Measurements from ENCODE around the gene SLC35F5. TPM values are rescaled to one million over a fixed set of nuclear protein-coding genes. Genes with fewer than 3 reads are reported as not detected.
"Not testable (repeated sequence)": the region's sequence is repeated elsewhere in the genome, so short reads cannot be mapped to it uniquely, and the experiment has no call there.

Gene SLC35F5
- total and polyA plus RNA-seq, 2 donors = 29.0 to 32.4 TPM

DNA sequence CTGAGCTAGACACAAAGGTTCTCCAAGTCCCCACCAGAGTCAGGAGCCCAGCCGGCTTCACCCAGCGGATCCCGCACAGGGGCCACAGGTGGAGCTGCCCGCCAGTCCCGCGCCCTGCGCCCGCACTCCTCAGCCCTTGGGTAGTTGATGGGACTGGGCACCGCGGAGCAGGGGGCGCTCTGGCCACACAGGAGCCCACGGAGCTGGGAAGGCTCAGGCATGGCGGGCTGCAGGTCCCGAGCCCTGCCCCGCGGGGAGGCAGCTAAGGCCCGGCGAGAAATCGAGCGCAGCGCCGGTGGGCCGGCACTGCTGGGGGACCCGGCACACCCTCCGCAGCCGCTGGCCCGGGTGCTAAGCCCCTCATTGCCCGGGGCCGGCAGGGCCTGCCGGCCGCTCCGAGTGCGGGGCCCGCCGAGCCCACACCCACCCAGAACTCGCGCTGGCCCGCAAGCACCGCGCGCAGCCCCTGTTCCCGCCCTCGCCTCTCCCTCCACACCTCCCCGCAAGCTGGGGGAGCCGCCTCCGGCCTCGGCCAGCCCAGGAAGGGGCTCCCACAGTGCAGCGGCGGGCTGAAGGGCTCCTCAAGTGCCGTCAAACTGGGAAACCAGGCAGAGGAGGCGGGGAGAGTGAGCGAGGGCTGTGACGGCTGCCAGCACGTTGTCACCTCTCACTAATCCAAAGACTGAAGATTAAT lies 52.0 kb downstream of the SLC35F5 start:
- not testable (repeated sequence) for H3K36me3 ChIP-seq (ENCODE audit: control insufficient read depth in 2 of 2, insufficient read depth in 2 of 2, low read length in 1 of 2); H3K4me1 ChIP-seq (ENCODE audit: control insufficient read depth in 2 of 2, insufficient read depth in 2 of 2, low read length in 2 of 2); DNase-seq (ENCODE audit: low read depth in 6 of 9, low spot score in 9 of 9); H3K4me3 ChIP-seq (ENCODE audit: low read length in 2 of 2); H3K9me3 ChIP-seq (ENCODE audit: control insufficient read depth in 2 of 2, insufficient read depth in 1 of 2, low read length in 1 of 2); H3K27ac ChIP-seq (ENCODE audit: low read depth in 1 of 2, low read length in 1 of 2); H3K27me3 ChIP-seq (ENCODE audit: control insufficient read depth in 2 of 2, insufficient read depth in 1 of 2, low read length in 1 of 2)
- WGBS = 94% methylated on average over 49 of the region's 54 CpGs

DNA sequence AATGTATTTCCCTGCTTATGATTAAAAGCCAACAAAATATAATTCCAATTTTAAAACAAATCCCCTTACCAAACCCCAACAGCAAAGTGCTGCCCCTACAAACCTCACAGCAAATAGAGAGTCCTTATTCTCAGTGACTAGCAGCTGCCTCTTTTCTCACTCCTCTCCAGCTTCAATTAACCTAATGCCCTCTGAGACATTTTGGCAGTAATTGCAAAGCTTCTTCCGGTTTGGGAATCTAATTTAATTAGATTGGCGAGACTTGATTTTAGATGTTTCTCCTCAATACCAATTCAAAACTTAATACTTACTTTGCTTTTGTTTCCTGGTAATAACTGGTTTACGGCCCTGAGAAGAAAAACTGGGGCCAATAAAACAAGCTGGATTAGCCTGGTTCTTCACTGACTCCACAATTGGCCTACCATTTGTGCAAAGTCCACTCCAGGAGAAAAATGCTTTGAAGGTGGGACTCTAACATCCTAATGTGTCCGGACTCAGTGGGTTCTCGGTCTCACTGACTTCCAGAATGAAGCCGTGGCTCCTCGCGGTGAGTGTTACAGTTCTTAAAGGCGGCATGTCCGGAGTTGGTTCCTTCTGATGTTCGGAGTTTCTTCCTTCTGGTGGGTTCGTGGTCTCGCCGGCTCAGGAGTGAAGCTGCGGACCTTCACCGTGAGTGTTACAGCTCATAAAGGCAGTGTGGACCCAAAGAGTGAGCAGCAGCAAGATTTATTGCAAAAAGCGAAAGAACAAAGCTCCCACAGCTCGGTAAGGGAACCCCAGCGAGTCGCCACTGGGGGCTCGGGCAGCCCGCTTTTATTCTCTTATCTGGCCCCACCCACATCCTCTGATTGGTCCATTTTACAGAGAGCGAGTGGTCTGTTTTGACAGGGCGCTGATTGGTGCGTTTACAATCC lies 52.8 kb downstream of the SLC35F5 start:
- H3K9me3 ChIP-seq (ENCODE audit: control insufficient read depth in 2 of 2, insufficient read depth in 1 of 2, low read length in 1 of 2) = no peaks in the 10 kb centered on the region
- H3K27ac ChIP-seq (ENCODE audit: low read depth in 1 of 2, low read length in 1 of 2) = no peak overlapping the region
- peaks cover 2 to 7% of the 10 kb centered on the region in 2 donors for H3K4me1 ChIP-seq (ENCODE audit: control insufficient read depth in 2 of 2, insufficient read depth in 2 of 2, low read length in 2 of 2)
- H3K27me3 ChIP-seq (ENCODE audit: control insufficient read depth in 2 of 2, insufficient read depth in 1 of 2, low read length in 1 of 2) = no peaks in the 10 kb centered on the region
- DNase-seq (ENCODE audit: low read depth in 6 of 9, low spot score in 9 of 9) = no peak
- H3K4me3 ChIP-seq (ENCODE audit: low read length in 2 of 2) = no peak overlapping the region
- 97% methylated on average over 25 of the region's 25 CpGs for WGBS
- peaks cover 0 to 4% of the 10 kb centered on the region in 2 donors for H3K36me3 ChIP-seq (ENCODE audit: control insufficient read depth in 2 of 2, insufficient read depth in 2 of 2, low read length in 1 of 2)

DNA sequence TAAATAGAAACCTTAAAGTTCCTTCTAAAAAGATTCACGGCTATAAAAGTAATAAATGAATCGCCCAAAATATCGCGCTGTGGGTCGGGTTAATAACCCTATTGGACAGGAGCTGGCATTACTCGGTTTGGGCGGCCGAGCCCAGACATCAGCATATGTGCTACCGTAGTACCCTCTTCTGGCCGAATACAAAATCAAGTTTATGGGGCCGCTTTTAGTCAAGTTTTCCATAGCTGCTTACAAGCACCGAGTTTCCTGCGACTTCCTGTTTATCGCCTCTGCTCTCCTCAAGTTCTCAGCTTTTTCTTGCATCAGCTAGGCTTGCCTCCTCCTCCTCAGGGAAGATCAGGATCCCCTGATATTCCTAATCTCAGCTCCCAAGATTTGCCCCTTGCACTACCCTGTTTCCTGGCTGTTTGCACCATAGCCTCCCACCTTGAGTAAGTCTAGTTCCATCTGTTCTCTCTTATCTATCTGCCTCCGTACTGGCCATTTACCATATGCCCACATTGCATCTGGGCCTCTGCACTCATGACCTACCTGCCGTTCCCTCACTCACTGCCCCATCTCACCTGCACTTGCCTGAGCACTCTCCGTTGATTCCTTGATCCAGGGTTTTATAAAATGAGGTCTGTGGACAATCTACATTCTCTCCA lies 56.1 kb downstream of the SLC35F5 start:
- Histone ChIP-seq H3K9me3 (ENCODE audit: control insufficient read depth in 2 of 2, insufficient read depth in 1 of 2, low read length in 1 of 2) (no peaks in the 10 kb centered on the region), H3K4me3 (ENCODE audit: low read length in 2 of 2) (no peak overlapping the region), H3K36me3 (ENCODE audit: control insufficient read depth in 2 of 2, insufficient read depth in 2 of 2, low read length in 1 of 2) (peaks cover 0 to 4% of the 10 kb centered on the region in 2 donors), H3K27ac (ENCODE audit: low read depth in 1 of 2, low read length in 1 of 2) (no peak overlapping the region), H3K4me1 (ENCODE audit: control insufficient read depth in 2 of 2, insufficient read depth in 2 of 2, low read length in 2 of 2) (peaks cover 2 to 7% of the 10 kb centered on the region in 2 donors), H3K27me3 (ENCODE audit: control insufficient read depth in 2 of 2, insufficient read depth in 1 of 2, low read length in 1 of 2) (no peaks in the 10 kb centered on the region)
- 28% methylated on average over 17 of the region's 17 CpGs for whole genome bisulfite sequencing
- peak in 7 of 9 donors; percentile 26 to 68 (median 31) for DNase-seq (ENCODE audit: low read depth in 6 of 9, low spot score in 9 of 9)

DNA sequence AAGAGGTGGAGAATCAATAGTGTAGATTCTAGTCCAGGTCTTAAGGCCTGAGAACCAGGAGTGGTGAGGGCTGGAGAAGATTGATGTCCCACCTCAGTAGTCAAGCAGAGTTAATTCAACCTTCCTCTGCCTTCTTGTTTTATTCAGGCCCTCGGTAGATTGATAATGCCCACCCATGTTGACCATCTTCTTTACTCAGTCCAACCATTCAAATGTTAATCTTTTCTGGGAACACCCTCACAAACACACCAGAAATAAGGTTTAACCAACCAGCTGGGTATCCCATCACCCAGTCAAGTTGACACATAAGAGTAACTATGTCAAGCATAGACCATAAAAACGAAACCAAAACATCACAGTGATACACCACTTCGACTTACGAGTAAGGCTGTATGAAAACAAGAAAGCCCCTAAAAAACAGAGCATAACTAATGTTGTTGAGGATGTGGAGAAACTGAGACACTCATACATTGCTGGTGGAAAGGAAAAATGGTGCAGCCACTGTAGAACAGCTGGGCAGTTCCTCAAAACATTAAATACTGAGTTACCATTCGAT lies 57.5 kb downstream of the SLC35F5 start:
- Histone ChIP-seq H3K27me3 (ENCODE audit: control insufficient read depth in 2 of 2, insufficient read depth in 1 of 2, low read length in 1 of 2) (no peaks in the 10 kb centered on the region), H3K9me3 (ENCODE audit: control insufficient read depth in 2 of 2, insufficient read depth in 1 of 2, low read length in 1 of 2) (no peaks in the 10 kb centered on the region), H3K4me3 (ENCODE audit: low read length in 2 of 2) (no peak overlapping the region), H3K27ac (ENCODE audit: low read depth in 1 of 2, low read length in 1 of 2) (no peak overlapping the region), H3K4me1 (ENCODE audit: control insufficient read depth in 2 of 2, insufficient read depth in 2 of 2, low read length in 2 of 2) (peaks cover 11 to 13% of the 10 kb centered on the region in 2 donors), H3K36me3 (ENCODE audit: control insufficient read depth in 2 of 2, insufficient read depth in 2 of 2, low read length in 1 of 2) (no peaks in the 10 kb centered on the region)
- WGBS = 96% methylated on average over 5 of the region's 5 CpGs
- DNase-seq (ENCODE audit: low read depth in 6 of 9, low spot score in 9 of 9) = no peak

DNA sequence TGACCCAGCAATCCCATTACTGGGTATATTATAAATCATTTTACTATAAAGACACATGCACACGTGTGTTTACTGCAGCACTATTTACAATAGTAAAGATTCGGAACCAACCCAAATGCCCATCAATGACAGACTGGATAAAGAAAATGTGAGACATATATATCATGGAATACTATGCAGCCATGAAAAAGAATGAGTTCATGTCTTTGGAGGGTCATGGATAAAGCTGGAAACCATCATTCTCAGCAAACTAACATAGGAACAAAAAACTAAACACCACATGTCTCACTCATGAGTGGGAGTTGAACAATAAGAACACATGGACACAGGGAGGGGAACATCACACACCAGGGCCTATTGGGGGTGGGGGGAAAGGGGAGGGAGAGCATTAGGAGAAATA lies 58.2 kb downstream of the SLC35F5 start:
- peaks cover 15 to 20% of the 10 kb centered on the region in 2 donors for H3K4me1 ChIP-seq (ENCODE audit: control insufficient read depth in 2 of 2, insufficient read depth in 2 of 2, low read length in 2 of 2)
- H3K36me3 ChIP-seq (ENCODE audit: control insufficient read depth in 2 of 2, insufficient read depth in 2 of 2, low read length in 1 of 2); DNase-seq (ENCODE audit: low read depth in 6 of 9, low spot score in 9 of 9); H3K9me3 ChIP-seq (ENCODE audit: control insufficient read depth in 2 of 2, insufficient read depth in 1 of 2, low read length in 1 of 2); H3K27ac ChIP-seq (ENCODE audit: low read depth in 1 of 2, low read length in 1 of 2); H3K27me3 ChIP-seq (ENCODE audit: control insufficient read depth in 2 of 2, insufficient read depth in 1 of 2, low read length in 1 of 2); H3K4me3 ChIP-seq (ENCODE audit: low read length in 2 of 2): not testable (repeated sequence)
- WGBS = 98% methylated on average over 2 of the region's 2 CpGs

DNA sequence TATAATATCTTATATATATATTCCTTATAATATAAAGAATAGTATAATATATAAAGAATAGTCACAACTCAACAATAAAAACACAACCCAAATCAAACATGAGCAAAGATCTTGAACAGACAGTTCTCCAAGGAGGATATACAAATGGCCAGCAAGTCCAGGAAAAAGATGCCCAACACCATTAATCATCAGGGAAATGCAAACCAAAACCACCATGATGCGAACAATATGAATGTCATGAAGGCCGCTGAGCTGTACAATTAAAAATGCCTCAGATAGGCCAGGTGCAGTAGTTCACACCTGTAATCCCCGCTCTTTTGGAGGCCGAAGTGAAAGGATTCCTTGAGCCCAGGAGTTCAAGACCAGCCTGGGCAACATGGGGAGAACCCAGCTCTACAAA lies 58.9 kb downstream of the SLC35F5 start:
- Histone ChIP-seq H3K9me3 (ENCODE audit: control insufficient read depth in 2 of 2, insufficient read depth in 1 of 2, low read length in 1 of 2) (no peaks in the 10 kb centered on the region), H3K4me3 (ENCODE audit: low read length in 2 of 2) (no peak overlapping the region), H3K27me3 (ENCODE audit: control insufficient read depth in 2 of 2, insufficient read depth in 1 of 2, low read length in 1 of 2) (no peaks in the 10 kb centered on the region), H3K36me3 (ENCODE audit: control insufficient read depth in 2 of 2, insufficient read depth in 2 of 2, low read length in 1 of 2) (no peaks in the 10 kb centered on the region), H3K4me1 (ENCODE audit: control insufficient read depth in 2 of 2, insufficient read depth in 2 of 2, low read length in 2 of 2) (peaks cover 18 to 24% of the 10 kb centered on the region in 2 donors), H3K27ac (ENCODE audit: low read depth in 1 of 2, low read length in 1 of 2) (no peak overlapping the region)
- no peak for DNase-seq (ENCODE audit: low read depth in 6 of 9, low spot score in 9 of 9)
- WGBS = over 99% methylated on average over 4 of the region's 4 CpGs

DNA sequence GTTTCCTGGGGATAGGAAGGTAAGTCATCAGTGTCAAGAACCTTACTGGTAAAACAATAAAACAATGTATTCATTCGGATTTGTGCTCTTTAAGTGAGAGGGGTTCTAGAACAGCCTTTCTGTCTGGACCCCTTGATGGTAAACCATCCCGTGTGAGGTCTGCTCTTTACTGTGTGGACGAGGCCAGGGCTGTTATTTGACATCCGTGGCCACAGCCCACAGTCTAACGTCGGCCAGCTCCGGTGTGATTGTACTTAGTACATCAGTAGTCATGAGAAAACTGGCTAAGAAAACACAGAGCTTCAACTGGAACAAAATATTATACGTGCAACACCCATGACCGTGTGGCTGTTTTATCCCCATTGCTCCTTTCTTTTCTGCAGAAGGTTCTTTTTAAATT lies 62.0 kb downstream of the SLC35F5 start:
- Histone ChIP-seq H3K36me3 (ENCODE audit: control insufficient read depth in 2 of 2, insufficient read depth in 2 of 2, low read length in 1 of 2) (no peaks in the 10 kb centered on the region), H3K27ac (ENCODE audit: low read depth in 1 of 2, low read length in 1 of 2) (no peak overlapping the region), H3K4me3 (ENCODE audit: low read length in 2 of 2) (no peak overlapping the region), H3K4me1 (ENCODE audit: control insufficient read depth in 2 of 2, insufficient read depth in 2 of 2, low read length in 2 of 2) (peaks cover 16% of the 10 kb centered on the region in 2 donors), H3K9me3 (ENCODE audit: control insufficient read depth in 2 of 2, insufficient read depth in 1 of 2, low read length in 1 of 2) (no peaks in the 10 kb centered on the region), H3K27me3 (ENCODE audit: control insufficient read depth in 2 of 2, insufficient read depth in 1 of 2, low read length in 1 of 2) (no peaks in the 10 kb centered on the region)
- 92% methylated on average over 9 of the region's 9 CpGs for WGBS
- no peak for DNase-seq (ENCODE audit: low read depth in 6 of 9, low spot score in 9 of 9)

DNA sequence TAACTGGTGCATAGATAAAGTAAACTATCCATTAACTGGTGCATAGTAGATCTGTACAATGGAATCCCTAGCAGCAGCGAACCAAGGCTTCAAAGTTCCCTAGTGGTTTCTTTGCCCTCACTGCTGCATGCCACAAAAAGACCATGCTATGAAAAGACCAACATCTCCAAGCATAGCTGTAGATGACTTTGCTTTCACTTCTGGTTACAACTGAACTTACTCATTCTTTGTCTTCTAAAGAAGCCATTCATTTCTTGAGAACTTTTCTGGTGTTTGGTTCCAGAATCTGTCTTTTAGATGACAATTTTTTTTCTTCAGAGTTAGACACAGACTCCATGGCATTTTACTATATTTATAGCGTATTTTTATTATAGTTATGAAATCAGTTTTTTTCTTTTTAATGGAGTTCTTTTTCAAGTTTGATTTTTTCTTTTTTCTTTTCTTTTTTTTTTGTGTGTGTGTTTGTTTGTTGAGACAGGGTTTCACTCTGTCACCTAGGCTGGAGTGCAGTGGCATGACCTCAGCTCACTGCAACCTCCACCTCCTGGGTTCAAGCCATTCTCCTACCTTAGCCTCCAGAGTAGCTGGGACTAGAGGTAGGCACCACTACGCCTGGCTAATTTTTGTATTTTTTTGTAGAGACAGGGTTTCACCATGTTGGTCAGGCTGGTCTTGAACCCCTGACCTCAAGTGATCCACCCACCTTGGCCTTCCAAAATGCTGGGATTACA lies 63.6 kb downstream of the SLC35F5 start:
- no peaks in the 10 kb centered on the region for H3K27me3 ChIP-seq (ENCODE audit: control insufficient read depth in 2 of 2, insufficient read depth in 1 of 2, low read length in 1 of 2)
- H3K9me3 ChIP-seq (ENCODE audit: control insufficient read depth in 2 of 2, insufficient read depth in 1 of 2, low read length in 1 of 2) = no peaks in the 10 kb centered on the region
- H3K27ac ChIP-seq (ENCODE audit: low read depth in 1 of 2, low read length in 1 of 2) = peak overlapping the region; percentile 47 to 66
- H3K4me3 ChIP-seq (ENCODE audit: low read length in 2 of 2) = no peak overlapping the region
- WGBS = 64% methylated on average over 3 of the region's 3 CpGs
- peaks cover 16% of the 10 kb centered on the region in 2 donors for H3K4me1 ChIP-seq (ENCODE audit: control insufficient read depth in 2 of 2, insufficient read depth in 2 of 2, low read length in 2 of 2)
- peak; percentile 23 to 82 (median 43) for DNase-seq (ENCODE audit: low read depth in 6 of 9, low spot score in 9 of 9)
- no peaks in the 10 kb centered on the region for H3K36me3 ChIP-seq (ENCODE audit: control insufficient read depth in 2 of 2, insufficient read depth in 2 of 2, low read length in 1 of 2)
